ENCODE measurements around the gene MT1F. TPM values are rescaled to one million over a fixed set of nuclear protein-coding genes. Genes with fewer than 3 reads are reported as not detected.

The MT1F gene
- total RNA-seq, 6 experiments from 2014 or later: 10.1 to 934 (median 197) TPM

- TF ChIP-seq POLR2A (IDR thresholded peaks at IDR 0.05) (no peak), CTCF (IDR thresholded peaks at IDR 0.05) (no peak)
- Histone ChIP-seq H3K27ac (peak overlapping the region in 2 of 3 donors; percentile 16 to 91), H3K36me3 (no peaks in the 10 kb centered on the region), H3K4me1 (peaks cover 0 to 52% (median 5%) of the 10 kb centered on the region in 4 donors), H3K9me3 (no peaks in the 10 kb centered on the region), H3K4me3 (peak overlapping the region in 2 of 3 donors; percentile 47 to 55), H3K27me3 (no peaks in the 10 kb centered on the region)
- ATAC-seq (peak in 1 of 4 donors; percentile 6), DNase-seq (peak in 1 of 3 donors; percentile 46)
- intact Hi-C loops (cut with DNase I): no loop called here
- no CpG with 5 or more reads among the region's 5 CpGs for WGBS (ENCODE audit: insufficient coverage, low coverage, low lambda C conversion rate, missing lambda C conversion rate)
These were observed 13.9 kb upstream of the MT1F start for GRCh38 chr16:56643833-56644232.

- intact Hi-C loops (cut with DNase I): no loop called here
- ATAC-seq: no peak
- no peak overlapping the region for H3K27ac ChIP-seq
- TF ChIP-seq CTCF (IDR thresholded peaks at IDR 0.05) (no peak), POLR2A (IDR thresholded peaks at IDR 0.05) (no peak)
- 100% methylated on average over 1 of the region's 1 CpG for WGBS (ENCODE audit: insufficient coverage, low coverage, low lambda C conversion rate, missing lambda C conversion rate)
- no peaks in the 10 kb centered on the region for H3K9me3 ChIP-seq
- H3K27me3 ChIP-seq: no peaks in the 10 kb centered on the region
- peaks cover 0 to 41% (median 4%) of the 10 kb centered on the region in 4 donors for H3K4me1 ChIP-seq
- no peak overlapping the region for H3K4me3 ChIP-seq
- DNase-seq: no peak
- no peaks in the 10 kb centered on the region for H3K36me3 ChIP-seq
These were observed 12.4 kb upstream of the MT1F start for GRCh38 chr16:56645311-56645710.

DNA sequence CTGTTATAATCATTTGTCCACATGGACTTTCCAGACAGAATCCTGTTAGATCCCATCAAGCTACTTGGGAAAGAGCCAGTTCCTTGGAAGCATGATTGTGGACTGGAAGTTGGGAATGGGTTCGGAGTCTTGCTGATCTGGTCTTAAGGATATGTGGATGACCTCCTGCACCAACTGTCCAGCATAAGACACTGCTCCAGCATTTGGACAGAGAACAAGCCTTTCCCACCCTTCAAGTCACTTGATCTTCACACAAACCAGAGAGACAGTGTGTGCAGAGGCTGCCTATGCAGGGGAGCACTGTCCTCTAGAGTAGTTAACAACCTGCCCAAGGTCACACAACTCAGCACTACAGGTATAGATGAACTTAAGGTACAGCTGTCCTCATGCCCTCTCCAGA lies 11.9 kb upstream of the MT1F start:
- intact Hi-C loops (cut with DNase I): no loop called here
- Histone ChIP-seq H3K4me1 (peaks cover 0 to 41% (median 4%) of the 10 kb centered on the region in 4 donors), H3K4me3 (no peak overlapping the region), H3K36me3 (no peaks in the 10 kb centered on the region), H3K27me3 (no peaks in the 10 kb centered on the region), H3K27ac (no peak overlapping the region), H3K9me3 (no peaks in the 10 kb centered on the region)
- no peak for TF ChIP-seq POLR2A (IDR thresholded peaks at IDR 0.05)
- no peak for TF ChIP-seq CTCF (IDR thresholded peaks at IDR 0.05)
- WGBS (ENCODE audit: insufficient coverage, low coverage, low lambda C conversion rate, missing lambda C conversion rate): no CpG with 5 or more reads among the region's 1 CpG
- DNase-seq: no peak
- no peak for ATAC-seq

- Histone ChIP-seq H3K27me3 (no peaks in the 10 kb centered on the region), H3K4me1 (peaks cover 0 to 36% (median 4%) of the 10 kb centered on the region in 4 donors), H3K27ac (peak overlapping the region in 2 of 3 donors; percentile 51 to 85), H3K36me3 (no peaks in the 10 kb centered on the region), H3K4me3 (peak overlapping the region in 1 of 3 donors; percentile 37), H3K9me3 (no peaks in the 10 kb centered on the region)
- peak; percentile 59 for TF ChIP-seq POLR2A (IDR thresholded peaks at IDR 0.05)
- peak in 3 of 4 donors; percentile 20 to 28 (median 28) for TF ChIP-seq CTCF (IDR thresholded peaks at IDR 0.05)
- WGBS (ENCODE audit: insufficient coverage, low coverage, low lambda C conversion rate, missing lambda C conversion rate): 37% methylated on average over 3 of the region's 33 CpGs
- intact Hi-C loops (cut with DNase I): no loop called here
- DNase-seq: peak; percentile 69 to 92 (median 91)
- ATAC-seq: peak; percentile 73 to 81 (median 78)
These were observed 9.9 kb upstream of the MT1F start for GRCh38 chr16:56647641-56648431.

Measured in right lobe of liver (tissue), 6 donors.